ENCODE results near the gene PACRG. TPM values are rescaled to one million over a fixed set of nuclear protein-coding genes. Genes with fewer than 3 reads are reported as not detected.

PACRG gene
- total and polyA plus RNA-seq, 8 donors, result 1.8 to 28.6 (median 3.2) TPM; not detected in 2

DNA sequence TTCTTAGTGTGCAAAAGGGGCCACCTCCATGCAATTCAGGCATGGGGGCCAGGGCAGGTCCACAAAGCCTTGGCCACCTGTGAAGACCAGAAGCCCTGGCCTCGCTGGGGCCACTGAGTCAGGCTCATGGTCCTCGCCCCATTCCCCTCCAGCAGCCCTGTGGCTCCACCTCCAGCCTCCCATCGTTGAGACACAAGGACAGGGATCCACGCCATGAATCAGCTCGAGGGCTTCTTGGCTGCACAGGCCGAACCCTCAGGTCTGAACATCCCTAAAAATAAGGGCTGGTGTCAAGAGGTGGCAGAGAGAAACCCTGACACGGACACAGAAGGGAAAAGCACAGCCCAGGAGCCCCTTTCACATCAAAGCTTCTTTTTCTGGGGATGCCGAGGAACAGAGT is 618.2 kb downstream of the PACRG start:
- Histone ChIP-seq H3K27me3 (no peaks in the 10 kb centered on the region), H3K9me3 (no peaks in the 10 kb centered on the region), H3K4me1 (peaks cover 0 to 11% (median 0%) of the 10 kb centered on the region in 4 donors), H3K4me3 (no peak overlapping the region), H3K36me3 (no peaks in the 10 kb centered on the region), H3K27ac (no peak overlapping the region)
- DNase-seq, result no peak
- intact Hi-C loops (cut with DNase I; ENCODE audit: low total_unique reads), result no loop called here
- WGBS, 5 donors, result 81 to 88% (median 85%) methylated on average over 8 of the region's 8 CpGs
- no peak for TF ChIP-seq POLR2AphosphoS5 (IDR thresholded peaks at IDR 0.05)
- no peak for TF ChIP-seq CTCF (IDR thresholded peaks at IDR 0.05)
- no peak for TF ChIP-seq EP300 (IDR thresholded peaks at IDR 0.05)
- no peak for TF ChIP-seq POLR2A (IDR thresholded peaks at IDR 0.05)

- DNase-seq, result no peak
Observed at GRCh38 chr6:163346497-163346961, 618.8 kb downstream of the PACRG start.

DNA sequence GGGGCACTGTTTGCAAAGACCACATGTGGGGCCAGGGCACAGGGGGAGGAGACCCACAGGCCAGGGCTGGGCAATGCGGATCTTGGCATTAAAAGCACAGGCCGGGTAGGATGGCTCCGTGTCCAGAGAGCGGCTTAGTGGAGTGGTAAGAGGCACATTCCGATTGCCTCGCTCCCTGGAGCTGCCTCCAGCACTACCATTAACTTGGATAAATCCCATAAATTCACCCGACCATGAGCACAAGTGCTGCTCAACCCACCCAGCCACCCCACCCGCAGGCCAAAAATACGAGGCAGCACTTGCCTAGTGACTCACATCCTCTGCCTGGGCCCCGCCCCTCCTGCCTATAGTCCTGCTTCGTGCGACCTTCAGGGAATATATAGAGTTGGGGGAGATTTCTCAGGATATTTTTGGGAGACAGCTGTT is 619.3 kb downstream of the PACRG start:
- H3K27me3 ChIP-seq, result no peaks in the 10 kb centered on the region
- H3K4me3 ChIP-seq, result no peak overlapping the region
- no peaks in the 10 kb centered on the region for H3K36me3 ChIP-seq
- DNase-seq, result no peak
- WGBS, 5 donors, result 70 to 83% (median 77%) methylated on average over 11 to 12 of the region's 12 CpGs
- no peaks in the 10 kb centered on the region for H3K9me3 ChIP-seq
- H3K4me1 ChIP-seq, result peaks cover 0 to 11% (median 0%) of the 10 kb centered on the region in 4 donors
- intact Hi-C loops (cut with DNase I; ENCODE audit: low total_unique reads), result no loop called here
- H3K27ac ChIP-seq, result peak overlapping the region in 1 of 5 donors; percentile 42
- TF ChIP-seq CTCF (IDR thresholded peaks at IDR 0.05), result no peak
- no peak for TF ChIP-seq POLR2AphosphoS5 (IDR thresholded peaks at IDR 0.05)
- no peak for TF ChIP-seq POLR2A (IDR thresholded peaks at IDR 0.05)
- TF ChIP-seq EP300 (IDR thresholded peaks at IDR 0.05), result no peak

More at GRCh38 chr6:163346497-163346961, 618.8 kb downstream of the PACRG start:
- H3K27ac ChIP-seq, result peak overlapping the region in 1 of 5 donors; percentile 42
- TF ChIP-seq CTCF (IDR thresholded peaks at IDR 0.05), result no peak
- no peak for TF ChIP-seq EP300 (IDR thresholded peaks at IDR 0.05)
- no peak for TF ChIP-seq POLR2A (IDR thresholded peaks at IDR 0.05)
- TF ChIP-seq POLR2AphosphoS5 (IDR thresholded peaks at IDR 0.05), result no peak
- no peaks in the 10 kb centered on the region for H3K36me3 ChIP-seq
- H3K27me3 ChIP-seq, result no peaks in the 10 kb centered on the region
- no peak overlapping the region for H3K4me3 ChIP-seq
- 64 to 72% (median 70%) methylated on average over 15 to 16 of the region's 16 CpGs for WGBS, 5 donors
- peaks cover 0 to 11% (median 0%) of the 10 kb centered on the region in 4 donors for H3K4me1 ChIP-seq
- intact Hi-C loops (cut with DNase I; ENCODE audit: low total_unique reads), result no loop called here
- H3K9me3 ChIP-seq, result no peaks in the 10 kb centered on the region

- H3K4me3 ChIP-seq, result no peak overlapping the region
- no peak for TF ChIP-seq POLR2A (IDR thresholded peaks at IDR 0.05)
- no peak for TF ChIP-seq CTCF (IDR thresholded peaks at IDR 0.05)
- TF ChIP-seq EP300 (IDR thresholded peaks at IDR 0.05), result no peak
- TF ChIP-seq POLR2AphosphoS5 (IDR thresholded peaks at IDR 0.05), result no peak
- no peak for DNase-seq
- no peaks in the 10 kb centered on the region for H3K9me3 ChIP-seq
- intact Hi-C loops (cut with DNase I; ENCODE audit: low total_unique reads), result no loop called here
- no peaks in the 10 kb centered on the region for H3K27me3 ChIP-seq
- H3K4me1 ChIP-seq, result peaks cover 0 to 11% (median 0%) of the 10 kb centered on the region in 4 donors
- H3K36me3 ChIP-seq, result no peaks in the 10 kb centered on the region
- H3K27ac ChIP-seq, result no peak overlapping the region
- WGBS, 5 donors, result 83 to 93% (median 90%) methylated on average over 9 of the region's 9 CpGs
Observed at GRCh38 chr6:163348789-163349680, 621.3 kb downstream of the PACRG start.

Data from stomach (tissue), 9 donors.